K562 (cell line): Measurements from ENCODE around the gene B4GALNT3. TPM values are rescaled to one million over a fixed set of nuclear protein-coding genes. Genes with fewer than 3 reads are reported as not detected.

ENCODE experiments used
- ATAC-seq: fragments of 200-7000 bp; cut with Tn5 transposase; 3 replicates; pipeline ENCODE4 v1.9.1; 2020; ENCODE audit warnings: moderate library complexity
- BruUV-seq: library from RNA; stranded (reverse); fragments of 400-500 nt; replicated peaks from 2 replicates; lab custom pipeline; 2021; lab: Mats Ljungman, UMichigan
- CTCF ChIA-PET: fragments of 300-600 bp; formaldehyde crosslinking; extraction: SDS; loops from one replicate; lab custom pipeline; 2021; ENCODE audit warnings: low intra/inter-chr PET ratio; lab: Yijun Ruan, JAX
- POLR2A ChIA-PET: fragments of 300-600, 350-650 bp; sonication (Branson Sonifier 250); formaldehyde crosslinking; extraction: SDS; loops from one replicate; lab custom pipeline; 2021; ENCODE audit warnings: antibody characterized with exemption, inconsistent platforms; lab: Yijun Ruan, JAX
- DNase-seq, 4 experiments: peaks; one replicate each; pipeline versions ENCODE4 v3.0.0 to v3.0.0-alpha.2; 2011 to 2018; ENCODE audit warnings: low spot score in 3 of 4, mixed read lengths in 3 of 4; ENCODE audit errors: extremely low read depth in 1 of 4
- FAIRE-seq: peaks from 2 replicates; lab custom pipeline; 2011; peaks lifted over from hg19 to GRCh38; lab: Jason Lieb, UNC
- H2AFZ ChIP-seq: 2 replicates; pipeline ENCODE4 v1.6.0; 2011; ENCODE audit warnings: low read depth, low read length, control low read depth, inconsistent platforms
- H3K27ac ChIP-seq: fragments of 200-600 bp; 3 replicates; pipeline ENCODE4 v1.8.0; 2011; ENCODE audit warnings: low read depth, mild to moderate bottlenecking, control low read depth, inconsistent platforms, low read length, moderate library complexity, mixed read lengths; ENCODE audit errors: extremely low read depth
- H3K27me3 ChIP-seq, 2 experiments: fragments of 300-600 bp in 1 of 2; 2 replicates in 1 of 2; 3 replicates in 1 of 2; pipeline versions ENCODE4 v1.6.0 to v1.8.0; 2011; ENCODE audit warnings: inconsistent platforms in 2 of 2, low read length in 2 of 2, mild to moderate bottlenecking in 1 of 2, mixed read lengths in 1 of 2, moderate library complexity in 1 of 2; ENCODE audit not compliant: control insufficient read depth in 2 of 2, insufficient read depth in 2 of 2
- H3K36me3 ChIP-seq: fragments of 300-600 bp; 3 replicates; pipeline ENCODE4 v1.8.0; 2011; ENCODE audit warnings: mild to moderate bottlenecking, low read length, inconsistent platforms; ENCODE audit not compliant: control insufficient read depth, insufficient read depth
- H3K4me1 ChIP-seq, 2 experiments: fragments of 200-600 bp in 1 of 2; replicated peaks in 1 of 2; 2 replicates in 1 of 2; 3 replicates in 1 of 2; pipeline versions ENCODE4 v1.5.1 to v1.8.0; 2011; ENCODE audit warnings: inconsistent platforms in 2 of 2, low read length in 2 of 2, mild to moderate bottlenecking in 1 of 2, mixed read lengths in 1 of 2, moderate library complexity in 1 of 2; ENCODE audit not compliant: control insufficient read depth in 2 of 2, insufficient read depth in 2 of 2
- H3K4me2 ChIP-seq: 2 replicates; pipeline ENCODE4 v1.6.1; 2011; ENCODE audit warnings: low read length, control low read depth, inconsistent platforms, mixed read lengths; ENCODE audit not compliant: insufficient read depth
- H3K4me3 ChIP-seq: fragments of 200-600 bp; sonication (generic), shearing (Covaris generic); 2 replicates; pipeline ENCODE4 v1.5.1; 2016; ENCODE audit warnings: control low read depth, inconsistent platforms
- H3K79me2 ChIP-seq: fragments of 200-600 bp; 3 replicates; pipeline ENCODE4 v1.8.0; 2011; ENCODE audit warnings: low read length, inconsistent platforms; ENCODE audit not compliant: control insufficient read depth, insufficient read depth
- H3K9ac ChIP-seq, 2 experiments: 2 replicates each; pipeline versions ENCODE4 v1.6.0 to v1.6.1; 2011; ENCODE audit warnings: low read depth in 2 of 2, low read length in 2 of 2, control low read depth in 1 of 2, inconsistent platforms in 1 of 2, mild to moderate bottlenecking in 1 of 2, mixed read lengths in 1 of 2; ENCODE audit not compliant: insufficient read depth in 1 of 2
- H3K9me1 ChIP-seq: one replicate; pipeline ENCODE4 v1.6.0; 2011; ENCODE audit warnings: inconsistent platforms, mild to moderate bottlenecking, low read length, moderate library complexity; ENCODE audit not compliant: control insufficient read depth, insufficient read depth
- H3K9me3 ChIP-seq: replicated peaks from 2 replicates; pipeline ENCODE4 v1.5.1; 2011; ENCODE audit warnings: low read depth, low read length, inconsistent platforms; ENCODE audit not compliant: control insufficient read depth, insufficient read depth
- H4K20me1 ChIP-seq: replicated peaks from 2 replicates; pipeline ENCODE4 v1.6.1; 2011; ENCODE audit warnings: low read length, inconsistent platforms, mixed read lengths; ENCODE audit not compliant: control insufficient read depth, insufficient read depth
- DIDO1 ChIP-seq: fragments of 450-650 bp; IDR thresholded peaks from 2 replicates; pipeline ENCODE4 v1.6.1; 2016; ENCODE audit warnings: low read depth, missing biosample characterization, missing genetic modification characterization
- MCM7 ChIP-seq, 2 experiments: fragments of 450-650 bp; IDR thresholded peaks; 2 replicates each; pipeline ENCODE4 v1.6.1; 2016 to 2018
- SIN3B ChIP-seq: fragments of 450-650 bp; IDR thresholded peaks from 2 replicates; pipeline ENCODE4 v1.6.1; 2017; ENCODE audit warnings: low read depth, mild to moderate bottlenecking, moderate library complexity
- U2AF2 ChIP-seq: fragments of 200-400 bp; formaldehyde crosslinking; optimal IDR thresholded peaks from 2 replicates; pipeline ENCODE3; 2017; ENCODE audit warnings: low read depth, mild to moderate bottlenecking, low read length
- USF2 ChIP-seq: sonication (generic); formaldehyde crosslinking; IDR thresholded peaks from 2 replicates; pipeline ENCODE4 v1.5.0; 2020; ENCODE audit warnings: missing genetic modification reagents
- ZFP30 ChIP-seq: fragments of 250-450 bp; sonication (Bioruptor Pico); IDR thresholded peaks from 2 replicates; pipeline ENCODE4 v1.8.0; 2022; ENCODE audit warnings: moderate library complexity, mild to moderate bottlenecking, inconsistent platforms, borderline replicate concordance
- ZNF77 ChIP-seq: fragments of 250-450 bp; sonication (Bioruptor Pico); IDR thresholded peaks from 2 replicates; pipeline ENCODE4 v1.5.0; 2020
- WGBS: fragments of 100-300 bp; shearing (Covaris generic); methylation state at CpG from one replicate; pipeline ENCODE4 v1.1.6; 2016; ENCODE audit warnings: low coverage, mixed read lengths; ENCODE audit not compliant: insufficient coverage; ENCODE audit errors: missing lambda C conversion rate; 5-methylcytosine and 5-hydroxymethylcytosine counted together
- in situ Hi-C: fragments of 300-500 bp; cut with MboI; formaldehyde crosslinking; loops from 4 replicates; pipeline ENCODE4 v1.15.0; 2018; ENCODE audit warnings: inconsistent platforms, mixed read lengths
- intact Hi-C: fragments of 100-400 bp; cut with micrococcal nuclease; formaldehyde crosslinking; loops from 2 replicates; pipeline ENCODE4 v1.14.2; 2022
- polyA plus RNA-seq, 8 experiments: library from polyadenylated mRNA; depleted of rRNA in 4 of 8; stranded (reverse) in 5 of 8; unstranded in 3 of 8; fragments of >200 nt; fragmentation: Nextera tagmentation in 2 of 8; fragmentation: Illumina TruSeq in 1 of 8; extraction: Ambion mirVana in 2 of 8; extraction: Trizol in 1 of 8; gene quantifications; 2 replicates each; pipeline versions ENCODE4 v1.2.1 to v1.2.3, GENCODE V29; 2011 to 2014; ENCODE audit warnings: inconsistent platforms in 1 of 8, missing spikeins in 1 of 8
- total RNA-seq, 7 experiments: library from RNA; depleted of rRNA in 6 of 7; stranded (reverse); fragments of >200 nt in 6 of 7; fragmentation: Illumina TruSeq in 2 of 7; extraction: Trizol in 2 of 7; gene quantifications; 2 replicates each; pipeline versions ENCODE4 v1.2.1 to v1.2.3, GENCODE V29; 2011 to 2021; ENCODE audit warnings: low replicate concordance in 1 of 7

Gene B4GALNT3
- total and polyA plus RNA-seq, 9 of the 15 experiments (the other 6 are each of a cell fraction or from before 2014, with no cell fraction given): 0.04 to 0.36 (median 0.10) TPM; not detected in 6

- BruUV-seq: no TSS peak
- no peak for FAIRE-seq
- WGBS: 0% methylated on average over 8 of the region's 9 CpGs
- Histone ChIP-seq H3K9me3 (no peaks in the 10 kb centered on the region), H3K79me2 (no peaks in the 10 kb centered on the region), H4K20me1 (no peaks in the 10 kb centered on the region), H3K4me1 (no peaks in the 10 kb centered on the region; a peak in 1 of 5 replicates), H2AFZ (no peak overlapping the region)
- intact Hi-C loops (no loop called here), in situ Hi-C loops (no loop called here)
- TF ChIP-seq DIDO1: no peak
- no peak for TF ChIP-seq MCM7 (IDR thresholded peaks at IDR 0.05)
- TF ChIP-seq USF2 (CRISPR knock-in tag): no peak
- TF ChIP-seq SIN3B: no peak
- no peak for TF ChIP-seq ZFP30 (CRISPR knock-in tag)
- TF ChIP-seq ZNF77 (CRISPR knock-in tag): no peak
- TF ChIP-seq U2AF2: no peak
- TF ChIP-seq, all 486 proteins: peak for 0
- Histone ChIP-seq H3K36me3 (no peaks in the 10 kb centered on the region), H3K27ac (no peak overlapping the region), H3K27me3 (peaks cover 12 to 23% of the 10 kb centered on the region in 2 experiments; a peak in 4 of 5 replicates), H3K9me1 (no peaks in the 10 kb centered on the region), H3K4me3 (no peak overlapping the region), H3K9ac (no peak overlapping the region), H3K4me2 (no peak overlapping the region)
- CTCF ChIA-PET: no interaction called here
- POLR2A ChIA-PET: interaction anchor here (1.3 kb wide), 1 partner anchor 9 kb away, joined by 4 read pairs; no protein-coding TSS in a partner anchor
- ATAC-seq (no peak), DNase-seq (no peak)
These were observed 14.3 kb downstream of the B4GALNT3 start for GRCh38 chr12:473863-474577.
